K562 (cell line): Measurements from ENCODE around the gene PLD6. TPM values are rescaled to one million over a fixed set of nuclear protein-coding genes. Genes with fewer than 3 reads are reported as not detected.

Source experiments
- ATAC-seq: fragments of 200-7000 bp; cut with Tn5 transposase; 3 replicates; pipeline ENCODE4 v1.9.1; 2020; ENCODE audit warnings: moderate library complexity
- BruUV-seq: library from RNA; stranded (reverse); fragments of 400-500 nt; replicated peaks from 2 replicates; lab custom pipeline; 2021; lab: Mats Ljungman, UMichigan
- CTCF ChIA-PET: fragments of 300-600 bp; formaldehyde crosslinking; extraction: SDS; loops from one replicate; lab custom pipeline; 2021; ENCODE audit warnings: low intra/inter-chr PET ratio; lab: Yijun Ruan, JAX
- POLR2A ChIA-PET: fragments of 300-600, 350-650 bp; sonication (Branson Sonifier 250); formaldehyde crosslinking; extraction: SDS; loops from one replicate; lab custom pipeline; 2021; ENCODE audit warnings: antibody characterized with exemption, inconsistent platforms; lab: Yijun Ruan, JAX
- DNase-seq, 4 experiments: peaks; one replicate each; pipeline versions ENCODE4 v3.0.0 to v3.0.0-alpha.2; 2011 to 2018; ENCODE audit warnings: low spot score in 3 of 4, mixed read lengths in 3 of 4; ENCODE audit errors: extremely low read depth in 1 of 4
- FAIRE-seq: peaks from 2 replicates; lab custom pipeline; 2011; peaks lifted over from hg19 to GRCh38; lab: Jason Lieb, UNC
- H2AFZ ChIP-seq: 2 replicates; pipeline ENCODE4 v1.6.0; 2011; ENCODE audit warnings: low read depth, low read length, control low read depth, inconsistent platforms
- H3K27ac ChIP-seq: fragments of 200-600 bp; 3 replicates; pipeline ENCODE4 v1.8.0; 2011; ENCODE audit warnings: low read depth, mild to moderate bottlenecking, control low read depth, inconsistent platforms, low read length, moderate library complexity, mixed read lengths; ENCODE audit errors: extremely low read depth
- H3K27me3 ChIP-seq, 2 experiments: fragments of 300-600 bp in 1 of 2; 2 replicates in 1 of 2; 3 replicates in 1 of 2; pipeline versions ENCODE4 v1.6.0 to v1.8.0; 2011; ENCODE audit warnings: inconsistent platforms in 2 of 2, low read length in 2 of 2, mild to moderate bottlenecking in 1 of 2, mixed read lengths in 1 of 2, moderate library complexity in 1 of 2; ENCODE audit not compliant: control insufficient read depth in 2 of 2, insufficient read depth in 2 of 2
- H3K36me3 ChIP-seq: fragments of 300-600 bp; 3 replicates; pipeline ENCODE4 v1.8.0; 2011; ENCODE audit warnings: mild to moderate bottlenecking, low read length, inconsistent platforms; ENCODE audit not compliant: control insufficient read depth, insufficient read depth
- H3K4me1 ChIP-seq, 2 experiments: fragments of 200-600 bp in 1 of 2; replicated peaks in 1 of 2; 2 replicates in 1 of 2; 3 replicates in 1 of 2; pipeline versions ENCODE4 v1.5.1 to v1.8.0; 2011; ENCODE audit warnings: inconsistent platforms in 2 of 2, low read length in 2 of 2, mild to moderate bottlenecking in 1 of 2, mixed read lengths in 1 of 2, moderate library complexity in 1 of 2; ENCODE audit not compliant: control insufficient read depth in 2 of 2, insufficient read depth in 2 of 2
- H3K4me2 ChIP-seq: 2 replicates; pipeline ENCODE4 v1.6.1; 2011; ENCODE audit warnings: low read length, control low read depth, inconsistent platforms, mixed read lengths; ENCODE audit not compliant: insufficient read depth
- H3K4me3 ChIP-seq: fragments of 200-600 bp; sonication (generic), shearing (Covaris generic); 2 replicates; pipeline ENCODE4 v1.5.1; 2016; ENCODE audit warnings: control low read depth, inconsistent platforms
- H3K79me2 ChIP-seq: fragments of 200-600 bp; 3 replicates; pipeline ENCODE4 v1.8.0; 2011; ENCODE audit warnings: low read length, inconsistent platforms; ENCODE audit not compliant: control insufficient read depth, insufficient read depth
- H3K9ac ChIP-seq, 2 experiments: 2 replicates each; pipeline versions ENCODE4 v1.6.0 to v1.6.1; 2011; ENCODE audit warnings: low read depth in 2 of 2, low read length in 2 of 2, control low read depth in 1 of 2, inconsistent platforms in 1 of 2, mild to moderate bottlenecking in 1 of 2, mixed read lengths in 1 of 2; ENCODE audit not compliant: insufficient read depth in 1 of 2
- H3K9me1 ChIP-seq: one replicate; pipeline ENCODE4 v1.6.0; 2011; ENCODE audit warnings: inconsistent platforms, mild to moderate bottlenecking, low read length, moderate library complexity; ENCODE audit not compliant: control insufficient read depth, insufficient read depth
- H3K9me3 ChIP-seq: replicated peaks from 2 replicates; pipeline ENCODE4 v1.5.1; 2011; ENCODE audit warnings: low read depth, low read length, inconsistent platforms; ENCODE audit not compliant: control insufficient read depth, insufficient read depth
- H4K20me1 ChIP-seq: replicated peaks from 2 replicates; pipeline ENCODE4 v1.6.1; 2011; ENCODE audit warnings: low read length, inconsistent platforms, mixed read lengths; ENCODE audit not compliant: control insufficient read depth, insufficient read depth
- DLX4 ChIP-seq: fragments of 250-450 bp; sonication (Bioruptor Pico); IDR thresholded peaks from 2 replicates; pipeline ENCODE4 v1.6.1; 2021; ENCODE audit warnings: mild to moderate bottlenecking
- E2F3 ChIP-seq: fragments of 250-450 bp; sonication (Bioruptor Pico); IDR thresholded peaks from 2 replicates; pipeline ENCODE4 v1.4.0; 2020; ENCODE audit warnings: mild to moderate bottlenecking
- KLF16 ChIP-seq: IDR thresholded peaks from 2 replicates; pipeline ENCODE4 v1.6.1; 2016; ENCODE audit warnings: antibody characterized with exemption
- MEF2A ChIP-seq: IDR thresholded peaks from 2 replicates; pipeline ENCODE4 v1.6.1; 2011; ENCODE audit warnings: low read depth, mild to moderate bottlenecking, low read length, moderate library complexity; ENCODE audit not compliant: control insufficient read depth
- PHB ChIP-seq: fragments of 250-450 bp; sonication (Bioruptor Pico); IDR thresholded peaks from 2 replicates; pipeline ENCODE4 v1.5.0; 2021
- SMARCE1 ChIP-seq: fragments of 450-650 bp; IDR thresholded peaks from 2 replicates; pipeline ENCODE4 v1.7.1; 2016; ENCODE audit warnings: mild to moderate bottlenecking
- TARDBP ChIP-seq: fragments of 450-650 bp; IDR thresholded peaks from 2 replicates; pipeline ENCODE4 v1.6.1; 2016
- ZBTB7A ChIP-seq: IDR thresholded peaks from 2 replicates; pipeline ENCODE4 v1.6.1; 2011; ENCODE audit warnings: low read depth, mild to moderate bottlenecking, low read length, moderate library complexity, borderline replicate concordance; ENCODE audit not compliant: control insufficient read depth
- ZNF324 ChIP-seq: fragments of 250-450 bp; sonication (Bioruptor Pico); IDR thresholded peaks from 2 replicates; pipeline ENCODE4 v1.4.0; 2020; ENCODE audit warnings: mild to moderate bottlenecking
- ZNF695 ChIP-seq: fragments of 450-650 bp; formaldehyde crosslinking; IDR thresholded peaks from 2 replicates; pipeline ENCODE4 v1.4.0; 2020; ENCODE audit warnings: mild to moderate bottlenecking, moderate library complexity
- WGBS: fragments of 100-300 bp; shearing (Covaris generic); methylation state at CpG from one replicate; pipeline ENCODE4 v1.1.6; 2016; ENCODE audit warnings: low coverage, mixed read lengths; ENCODE audit not compliant: insufficient coverage; ENCODE audit errors: missing lambda C conversion rate; 5-methylcytosine and 5-hydroxymethylcytosine counted together
- in situ Hi-C: fragments of 300-500 bp; cut with MboI; formaldehyde crosslinking; loops from 4 replicates; pipeline ENCODE4 v1.15.0; 2018; ENCODE audit warnings: inconsistent platforms, mixed read lengths
- intact Hi-C: fragments of 100-400 bp; cut with micrococcal nuclease; formaldehyde crosslinking; loops from 2 replicates; pipeline ENCODE4 v1.14.2; 2022
- polyA plus RNA-seq, 8 experiments: library from polyadenylated mRNA; depleted of rRNA in 4 of 8; stranded (reverse) in 5 of 8; unstranded in 3 of 8; fragments of >200 nt; fragmentation: Nextera tagmentation in 2 of 8; fragmentation: Illumina TruSeq in 1 of 8; extraction: Ambion mirVana in 2 of 8; extraction: Trizol in 1 of 8; gene quantifications; 2 replicates each; pipeline versions ENCODE4 v1.2.1 to v1.2.3, GENCODE V29; 2011 to 2014; ENCODE audit warnings: inconsistent platforms in 1 of 8, missing spikeins in 1 of 8
- total RNA-seq, 7 experiments: library from RNA; depleted of rRNA in 6 of 7; stranded (reverse); fragments of >200 nt in 6 of 7; fragmentation: Illumina TruSeq in 2 of 7; extraction: Trizol in 2 of 7; gene quantifications; 2 replicates each; pipeline versions ENCODE4 v1.2.1 to v1.2.3, GENCODE V29; 2011 to 2021; ENCODE audit warnings: low replicate concordance in 1 of 7
- TF ChIP-seq, protein P1 (sequence below): fragments of 250-450 bp; sonication (Bioruptor Pico); IDR thresholded peaks from 2 replicates; pipeline ENCODE4 v1.8.0; 2021; ENCODE audit warnings: moderate library complexity, mild to moderate bottlenecking, inconsistent platforms
- TF ChIP-seq, protein P2 (sequence below): fragments of 450-650 bp; IDR thresholded peaks from 2 replicates; pipeline ENCODE4 v1.6.1; 2014; ENCODE audit warnings: low read depth, mild to moderate bottlenecking, moderate library complexity, borderline replicate concordance

The PLD6 gene
- total and polyA plus RNA-seq, 9 of the 15 experiments (the other 6 are each of a cell fraction or from before 2014, with no cell fraction given) = 3.6 to 15.6 (median 10.0) TPM

- DNase-seq (no peak), FAIRE-seq (no peak), ATAC-seq (peak; percentile 25; the same call in 1 of the 3 replicates)
- Histone ChIP-seq H2AFZ (no peak overlapping the region), H3K4me1 (peaks cover 0 to 3% of the 10 kb centered on the region in 2 experiments; a peak in 2 of 5 replicates), H3K9ac (no peak overlapping the region), H3K27me3 (no peaks in the 10 kb centered on the region), H3K4me3 (no peak overlapping the region), H3K9me3 (no peaks in the 10 kb centered on the region), H3K36me3 (no peaks in the 10 kb centered on the region), H3K4me2 (no peak overlapping the region), H4K20me1 (no peaks in the 10 kb centered on the region), H3K27ac (no peak overlapping the region), H3K79me2 (no peaks in the 10 kb centered on the region), H3K9me1 (no peaks in the 10 kb centered on the region)
- POLR2A ChIA-PET = interaction anchor here (1.0 kb wide), 1 partner anchor 11 kb away, joined by 3 read pairs; no protein-coding TSS in a partner anchor
- WGBS = 71% methylated on average over 5 of the region's 7 CpGs
- intact Hi-C loops (no loop called here), in situ Hi-C loops (no loop called here)
- CTCF ChIA-PET = no interaction called here
- TF ChIP-seq, protein P1, sequence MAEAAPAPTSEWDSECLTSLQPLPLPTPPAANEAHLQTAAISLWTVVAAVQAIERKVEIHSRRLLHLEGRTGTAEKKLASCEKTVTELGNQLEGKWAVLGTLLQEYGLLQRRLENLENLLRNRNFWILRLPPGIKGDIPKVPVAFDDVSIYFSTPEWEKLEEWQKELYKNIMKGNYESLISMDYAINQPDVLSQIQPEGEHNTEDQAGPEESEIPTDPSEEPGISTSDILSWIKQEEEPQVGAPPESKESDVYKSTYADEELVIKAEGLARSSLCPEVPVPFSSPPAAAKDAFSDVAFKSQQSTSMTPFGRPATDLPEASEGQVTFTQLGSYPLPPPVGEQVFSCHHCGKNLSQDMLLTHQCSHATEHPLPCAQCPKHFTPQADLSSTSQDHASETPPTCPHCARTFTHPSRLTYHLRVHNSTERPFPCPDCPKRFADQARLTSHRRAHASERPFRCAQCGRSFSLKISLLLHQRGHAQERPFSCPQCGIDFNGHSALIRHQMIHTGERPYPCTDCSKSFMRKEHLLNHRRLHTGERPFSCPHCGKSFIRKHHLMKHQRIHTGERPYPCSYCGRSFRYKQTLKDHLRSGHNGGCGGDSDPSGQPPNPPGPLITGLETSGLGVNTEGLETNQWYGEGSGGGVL (CRISPR knock-in tag) = no peak
- no peak for TF ChIP-seq TARDBP
- BruUV-seq = no TSS peak
Measured at GRCh38 chr17:17190188-17190587, 15.9 kb downstream of the PLD6 start.

DNA sequence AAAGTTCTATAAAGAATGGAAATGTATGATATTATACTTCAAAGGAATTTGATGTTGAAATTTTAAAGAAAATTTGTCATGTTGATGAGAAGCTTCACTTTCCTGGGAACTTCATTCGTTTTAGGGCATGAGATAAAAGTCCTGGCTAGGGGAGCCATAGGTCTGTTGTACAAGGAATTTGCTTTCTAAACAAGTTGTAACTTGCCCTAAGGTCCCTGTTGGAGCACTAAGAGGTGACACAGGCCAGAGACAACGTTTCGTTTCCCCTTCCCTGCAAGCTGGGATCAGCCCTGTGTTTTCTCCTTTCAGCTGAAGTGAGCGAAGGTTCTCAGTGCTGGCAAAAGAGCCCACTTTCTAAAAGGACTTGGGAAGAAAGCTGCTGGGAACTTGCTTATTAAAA, 16.6 kb downstream of the PLD6 start:
- ChIA-PET CTCF (no interaction called here), POLR2A (interaction anchor here (1.5 kb wide), 1 partner anchor 17 kb away, joined by 4 read pairs; no protein-coding TSS in a partner anchor)
- Histone ChIP-seq H3K79me2 (no peaks in the 10 kb centered on the region), H3K36me3 (peaks cover under 1% of the 10 kb centered on the region; the same call in 1 of the 3 replicates), H4K20me1 (no peaks in the 10 kb centered on the region), H3K9me1 (no peaks in the 10 kb centered on the region), H2AFZ (no peak overlapping the region), H3K4me2 (no peak overlapping the region), H3K9me3 (no peaks in the 10 kb centered on the region), H3K27ac (no peak overlapping the region), H3K4me3 (no peak overlapping the region), H3K9ac (no peak overlapping the region), H3K4me1 (peaks cover 0 to 3% of the 10 kb centered on the region in 2 experiments; a peak in 2 of 5 replicates), H3K27me3 (no peaks in the 10 kb centered on the region)
- ATAC-seq = no peak
- intact Hi-C loops = no loop called here
- no peak for DNase-seq
- 36% methylated on average over 4 of the region's 4 CpGs for WGBS
- in situ Hi-C loops = no loop called here
- no TSS peak for BruUV-seq
- no peak for FAIRE-seq
- TF ChIP-seq SMARCE1 (no peak), ZBTB7A (no peak), E2F3 (CRISPR knock-in tag) (no peak), PHB (CRISPR knock-in tag) (no peak), ZNF324 (CRISPR knock-in tag) (no peak), DLX4 (no peak), MEF2A (no peak), ZNF695 (CRISPR knock-in tag) (no peak), KLF16 (no peak)
- TF ChIP-seq, protein P2, sequence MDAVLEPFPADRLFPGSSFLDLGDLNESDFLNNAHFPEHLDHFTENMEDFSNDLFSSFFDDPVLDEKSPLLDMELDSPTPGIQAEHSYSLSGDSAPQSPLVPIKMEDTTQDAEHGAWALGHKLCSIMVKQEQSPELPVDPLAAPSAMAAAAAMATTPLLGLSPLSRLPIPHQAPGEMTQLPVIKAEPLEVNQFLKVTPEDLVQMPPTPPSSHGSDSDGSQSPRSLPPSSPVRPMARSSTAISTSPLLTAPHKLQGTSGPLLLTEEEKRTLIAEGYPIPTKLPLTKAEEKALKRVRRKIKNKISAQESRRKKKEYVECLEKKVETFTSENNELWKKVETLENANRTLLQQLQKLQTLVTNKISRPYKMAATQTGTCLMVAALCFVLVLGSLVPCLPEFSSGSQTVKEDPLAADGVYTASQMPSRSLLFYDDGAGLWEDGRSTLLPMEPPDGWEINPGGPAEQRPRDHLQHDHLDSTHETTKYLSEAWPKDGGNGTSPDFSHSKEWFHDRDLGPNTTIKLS = no peak
